ENCODE data around the gene RAI14.

GRCh38 chr5:34684281-34684979 is 28.3 kb downstream of the RAI14 start:
- no peak for TF ChIP-seq CTCF (IDR thresholded peaks at IDR 0.05)
- TF ChIP-seq POLR2A (IDR thresholded peaks at IDR 0.05), result no peak

All from right lobe of liver (tissue), 4 donors.